ENCODE measurements around the gene ASPHD1. TPM values are rescaled to one million over a fixed set of nuclear protein-coding genes. Genes with fewer than 3 reads are reported as not detected.

Gene ASPHD1
- total and polyA plus RNA-seq, 2 of the 4 experiments (the other 2 are of a cell fraction): 4.1 to 14.5 TPM

DNA sequence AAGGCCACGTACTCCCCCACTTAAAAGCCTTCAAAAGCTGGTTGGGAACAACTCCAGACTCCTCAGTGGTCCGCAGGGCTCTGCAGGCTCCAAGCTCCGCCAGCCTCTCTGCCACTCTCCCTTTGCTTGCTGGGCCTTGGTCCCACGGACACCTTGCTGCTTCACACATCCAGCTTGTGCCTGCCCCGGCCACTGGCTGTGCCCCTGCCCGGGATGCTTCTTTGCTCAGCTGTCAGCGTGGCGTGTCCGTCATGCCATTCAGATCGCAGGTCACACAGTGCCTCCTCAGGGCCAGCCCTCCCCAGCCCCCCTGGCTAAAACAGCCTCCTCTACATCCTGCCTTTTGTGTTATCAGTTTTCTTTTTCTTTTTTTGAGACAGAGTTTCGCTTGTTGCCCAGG, 11.8 kb downstream of the ASPHD1 start:
- WGBS, 2 experiments (ENCODE audit: extremely low coverage in 2 of 2, insufficient read length in 1 of 2): 100% methylated on average over 1 of the region's 11 CpGs; no CpG with 5 or more reads in 1 of the 2 experiments
- H3K4ac ChIP-seq (ENCODE audit: low read depth, low read length): no peak overlapping the region
- H2AFZ ChIP-seq (replicated peaks; ENCODE audit: low read length, poor library complexity): peak overlapping the region; percentile 32
- H3K9ac ChIP-seq (ENCODE audit: low read depth, low read length): no peak overlapping the region
- H2BK15ac ChIP-seq (ENCODE audit: low read depth, low read length): no peak overlapping the region
- H3K14ac ChIP-seq (replicated peaks; ENCODE audit: low read depth, low read length): no peak overlapping the region
- no peaks in the 10 kb centered on the region for H3K27me3 ChIP-seq (ENCODE audit: control insufficient read depth, insufficient read depth, low read length)
- H2BK20ac ChIP-seq (ENCODE audit: low read depth, low read length): no peak overlapping the region
- peak overlapping the region; percentile 42 for H2AK9ac ChIP-seq (replicated peaks; ENCODE audit: low read depth, low read length, poor library complexity)
- H3K9me3 ChIP-seq (ENCODE audit: control insufficient read depth, insufficient read depth, low read length): no peaks in the 10 kb centered on the region
- no peak for ATAC-seq (ENCODE audit: low read depth)
- peaks cover 6% of the 10 kb centered on the region; the same call in 1 of the 2 replicates for H4K20me1 ChIP-seq (ENCODE audit: insufficient read depth, low read length)
- H2BK5ac ChIP-seq (ENCODE audit: low read depth, low read length, poor library complexity, severe bottlenecking): no peak overlapping the region
- intact Hi-C loops (cut with micrococcal nuclease) (no loop called here), in situ Hi-C loops (cut with MboI; ENCODE audit: low sequenced_read_pairs) (no loop called here), dilution Hi-C loops (cut with HindIII; ENCODE audit: low sequenced_read_pairs, unreplicated experiment) (no loop called here)
- DNase-seq: no peak
- CTCF ChIA-PET: no interaction called here
- H3K4me2 ChIP-seq (ENCODE audit: low read depth, low read length): no peak overlapping the region
- H2BK120ac ChIP-seq (ENCODE audit: low read depth, low read length): no peak overlapping the region
- H4K91ac ChIP-seq (ENCODE audit: insufficient read depth, low read depth, low read length): no peak overlapping the region
- no peaks in the 10 kb centered on the region; the same call in none of the 2 replicates for H3K4me1 ChIP-seq (ENCODE audit: control insufficient read depth, insufficient read depth, low read length)
- no peak overlapping the region for H3K56ac ChIP-seq (ENCODE audit: extremely low read depth, insufficient read depth, low read length)
- H3K36me3 ChIP-seq (ENCODE audit: control insufficient read depth, insufficient read depth, low read length): peaks cover 14% of the 10 kb centered on the region
- no peak overlapping the region for H4K5ac ChIP-seq (ENCODE audit: low read depth, low read length)
- no peak overlapping the region for H4K8ac ChIP-seq (ENCODE audit: low read depth in 2 of 2, low read length in 2 of 2)
- POLR2A ChIA-PET (ENCODE audit: unreplicated experiment): no interaction called here
- peaks cover 10 to 33% of the 10 kb centered on the region in 2 experiments; a peak in 3 of 4 replicates for H3K79me1 ChIP-seq (ENCODE audit: low read depth in 1 of 2, low read length in 2 of 2)
- H3K9me1 ChIP-seq (ENCODE audit: insufficient read depth, low read length): peaks cover 24% of the 10 kb centered on the region
- H3K18ac ChIP-seq (ENCODE audit: low read depth, low read length): no peak overlapping the region
- H3K4me3 ChIP-seq (ENCODE audit: insufficient read depth, low read depth, low read length): no peak overlapping the region
- BruUV-seq (replicated peaks): no TSS peak
- H3K27ac ChIP-seq (ENCODE audit: insufficient read depth, low read length): no peak overlapping the region
- no peak overlapping the region for H3K23ac ChIP-seq (ENCODE audit: low read depth, low read length)
- TF ChIP-seq BHLHE40 (IDR thresholded peaks at IDR 0.05; ENCODE audit: low read depth, low read length): no peak
- TF ChIP-seq MAZ (IDR thresholded peaks at IDR 0.05; ENCODE audit: borderline replicate concordance, low read depth, low read length): no peak
- no peak for TF ChIP-seq POLR2A (IDR thresholded peaks at IDR 0.05; ENCODE audit: low read depth, low read length)
- no peak for TF ChIP-seq RAD21 (IDR thresholded peaks at IDR 0.05; ENCODE audit: low read length)
- TF ChIP-seq RCOR1 (IDR thresholded peaks at IDR 0.05; ENCODE audit: insufficient replicate concordance, low read length): no peak
- peak overlapping the region; percentile 9; the same call in 1 of the 2 replicates for H2AK5ac ChIP-seq (ENCODE audit: low read depth, low read length)

Data from IMR-90 (cell line).